ENCODE data around the gene PACS2.

DNA sequence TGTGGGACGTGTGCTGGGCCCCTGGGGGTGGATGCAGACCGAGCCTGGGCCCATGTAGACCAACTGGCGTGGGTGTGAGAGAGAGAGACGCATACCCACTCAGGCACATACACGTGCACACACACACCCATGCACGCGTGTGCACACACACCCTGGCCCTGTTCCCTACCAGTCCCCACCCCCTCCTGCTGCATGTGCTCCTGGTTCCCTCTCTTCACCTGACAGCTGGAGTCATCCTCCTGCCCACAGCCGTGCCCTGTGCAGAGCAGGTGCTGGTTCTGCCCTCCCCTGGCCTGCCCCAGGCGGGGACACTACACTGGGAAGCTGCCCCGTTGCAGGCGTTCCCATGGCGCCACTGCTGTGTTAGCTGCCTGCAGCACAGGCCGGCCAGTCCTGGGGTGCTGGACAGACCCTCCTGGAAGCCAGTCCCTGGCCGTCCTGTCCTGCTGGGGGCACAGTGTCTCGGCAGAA is 18.5 kb downstream of the PACS2 start:
- no peak for TF ChIP-seq CTCF (IDR thresholded peaks at IDR 0.05; ENCODE audit: low read depth, low read length)
- TF ChIP-seq POLR2A (IDR thresholded peaks at IDR 0.05; ENCODE audit: extremely low read depth, insufficient read length): no peak
- TF ChIP-seq MAX (IDR thresholded peaks at IDR 0.05; ENCODE audit: low read depth, low read length): no peak
